LNCaP clone FGC (cell line): ENCODE data around the gene NCBP3.
"Not testable (repeated sequence)": the region's sequence is repeated elsewhere in the genome, so short reads cannot be mapped to it uniquely, and the experiment has no call there.

Experiments used
- DNase-seq: peaks from one replicate; pipeline ENCODE4 v3.0.0-alpha.2; 2011; ENCODE audit warnings: low read depth
- H3K4me3 ChIP-seq: 2 replicates; pipeline ENCODE4 v1.5.1; 2011; ENCODE audit warnings: mild to moderate bottlenecking, low read depth, low read length, control low read depth
- TF ChIP-seq, protein P1 (sequence below): IDR thresholded peaks from 2 replicates; pipeline ENCODE4 v1.5.1; 2012; ENCODE audit warnings: mild to moderate bottlenecking; ENCODE audit not compliant: control insufficient read depth, insufficient read depth; ENCODE audit errors: extremely low read depth

The NCBP3 gene

DNA sequence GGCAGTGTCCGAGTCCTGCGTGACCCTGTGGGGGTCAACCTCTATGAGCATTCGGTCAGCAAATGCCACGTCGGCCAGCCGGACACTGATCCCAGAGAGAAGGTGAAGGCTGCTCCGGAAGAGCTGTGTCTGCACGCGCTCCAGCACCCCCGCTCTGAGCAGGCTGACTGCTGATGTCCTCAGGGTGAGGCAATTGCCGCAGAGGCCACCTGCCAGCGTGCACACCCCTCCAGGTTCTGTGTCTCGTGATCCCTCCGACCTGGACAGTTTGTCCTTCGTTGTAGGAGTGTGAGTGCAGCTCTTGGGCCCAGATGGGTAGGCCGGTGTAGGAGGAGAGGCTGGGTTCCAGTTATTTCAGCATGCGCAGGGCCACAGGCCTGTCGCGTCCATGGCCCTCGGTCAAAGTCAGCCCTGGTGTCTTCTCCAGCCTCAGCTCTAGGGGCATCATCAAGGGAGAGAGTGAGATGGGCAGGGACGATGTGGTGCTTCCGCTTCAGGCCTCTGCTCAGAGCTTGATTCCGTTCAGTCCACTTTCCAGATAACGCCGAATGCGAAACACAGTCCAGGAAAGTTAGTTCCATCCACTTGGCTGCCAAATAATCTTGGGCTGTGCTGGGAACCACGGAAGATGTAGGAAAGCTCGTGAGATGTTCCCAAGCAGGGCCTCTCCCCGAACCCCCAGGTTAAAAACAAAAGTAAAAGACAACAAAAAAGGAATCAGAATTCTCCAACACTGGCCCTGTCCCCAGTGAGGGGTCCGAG lies 15.1 kb upstream of the NCBP3 start:
- no peak overlapping the region for H3K4me3 ChIP-seq
- no peak for DNase-seq
- TF ChIP-seq, protein P1, sequence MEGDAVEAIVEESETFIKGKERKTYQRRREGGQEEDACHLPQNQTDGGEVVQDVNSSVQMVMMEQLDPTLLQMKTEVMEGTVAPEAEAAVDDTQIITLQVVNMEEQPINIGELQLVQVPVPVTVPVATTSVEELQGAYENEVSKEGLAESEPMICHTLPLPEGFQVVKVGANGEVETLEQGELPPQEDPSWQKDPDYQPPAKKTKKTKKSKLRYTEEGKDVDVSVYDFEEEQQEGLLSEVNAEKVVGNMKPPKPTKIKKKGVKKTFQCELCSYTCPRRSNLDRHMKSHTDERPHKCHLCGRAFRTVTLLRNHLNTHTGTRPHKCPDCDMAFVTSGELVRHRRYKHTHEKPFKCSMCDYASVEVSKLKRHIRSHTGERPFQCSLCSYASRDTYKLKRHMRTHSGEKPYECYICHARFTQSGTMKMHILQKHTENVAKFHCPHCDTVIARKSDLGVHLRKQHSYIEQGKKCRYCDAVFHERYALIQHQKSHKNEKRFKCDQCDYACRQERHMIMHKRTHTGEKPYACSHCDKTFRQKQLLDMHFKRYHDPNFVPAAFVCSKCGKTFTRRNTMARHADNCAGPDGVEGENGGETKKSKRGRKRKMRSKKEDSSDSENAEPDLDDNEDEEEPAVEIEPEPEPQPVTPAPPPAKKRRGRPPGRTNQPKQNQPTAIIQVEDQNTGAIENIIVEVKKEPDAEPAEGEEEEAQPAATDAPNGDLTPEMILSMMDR, result no peak

DNA sequence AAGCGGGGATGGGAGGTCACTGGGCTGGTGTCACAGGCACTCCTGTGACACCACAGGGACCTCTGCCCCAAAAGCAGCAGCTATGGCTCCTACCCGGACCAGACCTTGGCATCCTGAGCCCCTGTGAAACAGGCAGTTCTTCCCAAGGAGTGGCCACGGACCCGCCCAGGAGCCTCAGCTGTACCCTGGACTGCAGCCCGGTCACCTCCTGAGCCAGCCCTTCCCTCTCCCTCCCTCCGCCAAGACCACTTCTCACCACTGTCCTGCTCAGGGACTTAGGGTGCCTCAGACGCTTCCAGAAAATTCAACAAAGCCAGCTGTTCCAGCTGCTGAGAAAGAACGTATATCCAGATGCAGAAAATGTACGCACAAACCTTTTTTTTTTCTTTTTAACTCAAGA lies 13.9 kb upstream of the NCBP3 start:
- TF ChIP-seq, protein P1, result no peak
- H3K4me3 ChIP-seq, result no peak overlapping the region
- DNase-seq, result no peak

DNA sequence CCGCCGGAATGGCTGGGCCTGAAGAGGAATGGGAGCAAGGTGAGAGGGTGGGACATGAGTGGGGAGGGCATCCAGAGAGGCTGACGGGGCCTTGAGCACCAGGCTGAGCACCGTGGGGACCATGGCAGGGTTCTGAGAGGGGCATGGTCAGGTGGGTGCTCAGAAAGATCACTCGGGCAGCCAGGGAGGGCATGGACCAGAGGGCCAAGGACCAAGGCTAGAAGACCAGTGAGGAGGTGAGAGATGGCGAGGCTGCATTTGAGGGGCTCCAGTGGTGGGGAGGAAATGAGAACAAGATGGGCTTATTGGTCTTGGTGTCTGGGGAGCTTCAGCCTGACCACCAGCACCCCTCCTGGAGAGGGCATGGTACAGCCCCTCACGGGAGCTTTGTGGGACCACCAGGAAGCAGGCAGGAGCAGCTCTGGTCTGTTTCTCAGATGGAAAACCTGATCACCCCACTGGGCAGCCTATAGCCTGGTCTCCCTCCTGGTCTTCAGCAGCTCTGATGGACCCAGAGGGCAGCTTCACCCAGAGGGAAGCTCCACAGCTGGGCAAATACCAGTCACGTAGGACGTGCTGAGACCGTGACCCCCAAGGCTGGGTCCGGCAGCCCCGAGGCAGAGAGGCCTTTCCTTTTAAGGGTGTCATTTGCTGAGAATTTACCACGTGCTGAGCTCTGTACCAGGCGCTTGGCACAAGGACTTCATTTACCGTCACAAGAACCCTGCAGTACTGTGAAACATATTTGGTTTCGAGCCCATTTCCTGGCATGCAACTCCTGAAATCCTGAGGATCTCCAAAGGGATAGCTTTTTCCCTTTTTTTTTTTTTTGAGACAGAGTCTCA lies 11.4 kb upstream of the NCBP3 start:
- TF ChIP-seq, protein P1, result no peak
- H3K4me3 ChIP-seq, result no peak overlapping the region
- DNase-seq, result no peak

DNA sequence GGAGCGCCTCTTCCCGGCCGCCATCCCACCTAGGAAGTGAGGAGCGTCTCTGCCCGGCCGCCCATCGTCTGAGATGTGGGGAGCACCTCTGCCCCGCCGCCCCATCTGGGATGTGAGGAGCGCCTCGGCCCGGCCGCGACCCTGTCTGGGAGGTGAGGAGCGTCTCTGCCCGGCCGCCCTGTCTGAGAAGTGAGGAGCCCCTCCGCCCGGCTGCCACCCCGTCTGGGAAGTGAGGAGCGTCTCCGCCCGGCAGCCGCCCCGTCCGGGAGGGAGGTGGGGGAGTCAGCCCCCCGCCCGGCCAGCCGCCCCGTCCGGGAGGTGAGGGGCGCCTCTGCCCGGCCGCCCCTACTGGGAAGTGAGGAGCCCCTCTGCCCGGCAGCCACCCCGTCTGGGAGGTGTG lies 8.2 kb upstream of the NCBP3 start:
- not testable (repeated sequence) for H3K4me3 ChIP-seq, DNase-seq

DNA sequence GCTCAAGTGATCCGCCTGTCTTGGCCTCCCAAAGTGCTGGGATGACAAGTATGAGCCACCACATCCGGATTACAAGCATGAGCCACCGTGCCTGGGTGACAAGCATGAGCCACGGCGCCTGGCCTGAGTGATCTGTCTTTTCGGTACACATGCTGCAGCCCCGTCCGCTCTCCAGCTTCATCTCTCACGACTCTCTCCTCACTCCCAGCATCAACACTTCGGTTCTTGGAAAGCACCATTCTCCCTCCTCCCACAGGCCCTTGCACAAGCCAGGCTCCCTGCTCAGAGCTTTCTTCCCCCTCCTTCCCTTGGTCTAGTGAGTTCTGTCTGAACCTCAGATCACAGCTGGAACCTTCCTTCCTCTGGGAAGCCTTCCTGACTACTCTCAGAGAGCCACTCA lies 6.5 kb upstream of the NCBP3 start:
- no peak for DNase-seq
- no peak overlapping the region for H3K4me3 ChIP-seq
- TF ChIP-seq, protein P1, result no peak

DNA sequence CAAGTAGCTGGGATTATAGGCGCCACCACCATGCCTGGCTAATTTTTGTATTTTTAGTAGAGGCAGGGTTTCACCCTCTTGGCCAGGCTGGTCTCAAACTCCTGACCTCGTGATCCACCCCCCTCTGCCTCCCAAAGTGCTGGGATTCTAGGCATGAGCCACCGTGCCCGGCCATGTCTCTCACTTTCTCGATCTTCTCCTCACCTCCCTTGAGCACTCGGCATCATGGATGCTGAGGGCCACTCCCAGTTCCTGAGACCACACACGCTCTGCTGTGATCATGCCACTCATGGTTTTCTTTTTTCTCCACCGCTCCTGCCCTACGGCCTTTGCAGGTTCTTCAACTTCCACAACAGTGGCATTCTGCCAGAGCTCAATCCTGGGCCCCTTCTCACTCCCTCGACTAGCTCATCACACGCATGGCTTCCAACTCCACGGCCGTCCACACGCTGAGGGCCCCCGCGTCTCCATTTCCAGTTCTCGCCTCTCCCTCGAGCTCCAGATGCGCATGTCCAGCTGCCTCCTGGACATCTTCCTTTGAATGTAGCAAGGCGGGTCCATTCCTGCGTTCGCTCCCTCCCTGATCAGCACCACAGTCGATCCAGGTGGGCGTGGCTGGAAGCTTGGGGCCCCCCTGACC lies 5.5 kb upstream of the NCBP3 start:
- TF ChIP-seq, protein P1, result no peak
- DNase-seq, result no peak
- no peak overlapping the region for H3K4me3 ChIP-seq

DNA sequence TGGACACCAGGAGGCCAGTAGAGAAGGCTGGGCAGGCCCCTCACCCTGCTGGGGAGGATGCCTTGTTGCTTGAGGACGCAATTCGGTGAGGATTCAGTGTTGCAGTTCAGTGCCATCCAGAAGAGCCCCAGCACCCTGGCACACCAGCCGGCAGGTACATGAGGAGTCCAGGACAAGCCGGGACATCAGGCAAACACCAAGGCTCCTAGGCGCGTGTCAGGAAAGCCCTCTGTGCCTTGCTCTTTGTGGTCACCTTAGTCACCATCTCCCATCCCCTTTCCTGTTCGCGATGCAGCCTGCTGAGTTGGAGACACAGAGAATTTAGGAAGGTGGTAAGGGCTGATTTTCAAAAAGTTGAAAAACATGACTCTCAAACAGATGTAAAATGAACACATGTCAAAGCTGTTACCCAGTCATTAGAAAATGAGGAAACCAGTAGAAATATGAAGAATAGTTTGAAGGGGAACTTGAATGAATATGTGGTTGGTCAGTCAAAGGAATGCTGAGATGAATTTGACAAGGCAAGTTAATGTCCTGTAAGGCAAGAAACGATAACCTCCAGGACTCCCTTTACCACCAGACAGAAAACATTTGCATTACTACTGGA lies 2.3 kb upstream of the NCBP3 start:
- H3K4me3 ChIP-seq, result no peak overlapping the region
- TF ChIP-seq, protein P1, result no peak
- DNase-seq, result no peak
